Endodermal cell (in vitro differentiated cells): Measurements from ENCODE around the gene BRCA2. TPM values are rescaled to one million over a fixed set of nuclear protein-coding genes. Genes with fewer than 3 reads are reported as not detected.
A peak's percentile ranks its signal among the peaks of the same experiment; 100 is the strongest.

ENCODE experiments used
- DNase-seq: peaks from one replicate; pipeline ENCODE4 v3.0.0-alpha.2; 2017
- H3K27ac ChIP-seq: 2 replicates; pipeline ENCODE4 v1.5.1; 2013; ENCODE audit warnings: mild to moderate bottlenecking, low read depth, low read length, moderate library complexity
- H3K27me3 ChIP-seq: 2 replicates; pipeline ENCODE4 v1.6.1; 2013; ENCODE audit warnings: mild to moderate bottlenecking, low read length, moderate library complexity; ENCODE audit not compliant: insufficient read depth, control insufficient read depth, poor library complexity, severe bottlenecking
- H3K36me3 ChIP-seq: 2 replicates; pipeline ENCODE4 v1.7.0; 2013; ENCODE audit warnings: mild to moderate bottlenecking, low read length, moderate library complexity; ENCODE audit not compliant: control insufficient read depth, insufficient read depth
- H3K4me1 ChIP-seq: one replicate; pipeline ENCODE4 v1.7.0; 2013; ENCODE audit warnings: low read length; ENCODE audit not compliant: control insufficient read depth, insufficient read depth
- H3K4me3 ChIP-seq: 2 replicates; pipeline ENCODE4 v1.5.1; 2013; ENCODE audit warnings: mild to moderate bottlenecking, low read length, moderate library complexity
- H3K9ac ChIP-seq: 2 replicates; pipeline ENCODE4 v1.6.1; 2013; ENCODE audit warnings: mild to moderate bottlenecking, low read length, moderate library complexity; ENCODE audit not compliant: poor library complexity, severe bottlenecking; ENCODE audit errors: extremely low read depth
- H3K9me3 ChIP-seq: 2 replicates; pipeline ENCODE4 v1.6.1; 2013; ENCODE audit warnings: mild to moderate bottlenecking, low read length, moderate library complexity; ENCODE audit not compliant: control insufficient read depth
- H3K27ac Mint-ChIP-seq: 2 replicates; pipeline ENCODE4 v1.8.0; 2020; ENCODE audit warnings: mixed read lengths
- H3K27me3 Mint-ChIP-seq: 2 replicates; pipeline ENCODE4 v1.8.0; 2021; ENCODE audit warnings: mild to moderate bottlenecking, mixed read lengths; ENCODE audit not compliant: insufficient read depth
- H3K36me3 Mint-ChIP-seq: 2 replicates; pipeline ENCODE4 v1.8.0; 2020; ENCODE audit warnings: low read depth, mixed read lengths
- H3K4me1 Mint-ChIP-seq: 2 replicates; pipeline ENCODE4 v1.8.0; 2020; ENCODE audit warnings: mixed read lengths
- H3K4me3 Mint-ChIP-seq: 2 replicates; pipeline ENCODE4 v1.8.0; 2020; ENCODE audit warnings: mild to moderate bottlenecking, moderate library complexity, mixed read lengths
- H3K9me3 Mint-ChIP-seq: 2 replicates; pipeline ENCODE4 v1.8.0; 2020; ENCODE audit warnings: mild to moderate bottlenecking, mixed read lengths
- WGBS, 2 experiments: methylation state at CpG; one replicate each; pipeline versions ENCODE4 v1.1.5 to v1.1.7; 2013; ENCODE audit warnings: missing lambda C conversion rate in 2 of 2, mixed read lengths in 1 of 2; ENCODE audit not compliant: insufficient coverage in 1 of 2, insufficient read length in 1 of 2; 5-methylcytosine and 5-hydroxymethylcytosine counted together
- long read RNA-seq, 4 experiments: library from polyadenylated mRNA in 2 of 4; library from RNA in 1 of 4; library from capped mRNA in 1 of 4; stranded (forward) in 3 of 4; unstranded in 1 of 4; transcript quantifications; one replicate each; pipeline ENCODE4 v2.0.0, GENCODE V29; 2020 to 2021; ENCODE audit warnings: inconsistent platforms in 1 of 4
- polyA plus RNA-seq, 2 experiments: library from polyadenylated mRNA; stranded (reverse); fragments of 50-300 nt; gene quantifications; one replicate each; pipeline ENCODE4 v1.2.3, GENCODE V29; 2013
- total RNA-seq, 2 donors: library from RNA; stranded (reverse); fragmentation: NEBNext Ultra II Directional in 1 of 2; extraction: Animal tissue kit (Norgen Biotek cat#: 25700) in 1 of 2; gene quantifications; 2 replicates in 1 of 2; 3 replicates in 1 of 2; pipeline ENCODE4 v1.2.1, GENCODE V29; 2021
- TF ChIP-seq, protein P1 (sequence below): fragments of 200-600 bp; sonication (generic); conservative IDR thresholded peaks from 2 replicates; pipeline ENCODE4 v1.5.0; 2021; ENCODE audit warnings: antibody characterized with exemption, mild to moderate bottlenecking

BRCA2 gene, protein sequence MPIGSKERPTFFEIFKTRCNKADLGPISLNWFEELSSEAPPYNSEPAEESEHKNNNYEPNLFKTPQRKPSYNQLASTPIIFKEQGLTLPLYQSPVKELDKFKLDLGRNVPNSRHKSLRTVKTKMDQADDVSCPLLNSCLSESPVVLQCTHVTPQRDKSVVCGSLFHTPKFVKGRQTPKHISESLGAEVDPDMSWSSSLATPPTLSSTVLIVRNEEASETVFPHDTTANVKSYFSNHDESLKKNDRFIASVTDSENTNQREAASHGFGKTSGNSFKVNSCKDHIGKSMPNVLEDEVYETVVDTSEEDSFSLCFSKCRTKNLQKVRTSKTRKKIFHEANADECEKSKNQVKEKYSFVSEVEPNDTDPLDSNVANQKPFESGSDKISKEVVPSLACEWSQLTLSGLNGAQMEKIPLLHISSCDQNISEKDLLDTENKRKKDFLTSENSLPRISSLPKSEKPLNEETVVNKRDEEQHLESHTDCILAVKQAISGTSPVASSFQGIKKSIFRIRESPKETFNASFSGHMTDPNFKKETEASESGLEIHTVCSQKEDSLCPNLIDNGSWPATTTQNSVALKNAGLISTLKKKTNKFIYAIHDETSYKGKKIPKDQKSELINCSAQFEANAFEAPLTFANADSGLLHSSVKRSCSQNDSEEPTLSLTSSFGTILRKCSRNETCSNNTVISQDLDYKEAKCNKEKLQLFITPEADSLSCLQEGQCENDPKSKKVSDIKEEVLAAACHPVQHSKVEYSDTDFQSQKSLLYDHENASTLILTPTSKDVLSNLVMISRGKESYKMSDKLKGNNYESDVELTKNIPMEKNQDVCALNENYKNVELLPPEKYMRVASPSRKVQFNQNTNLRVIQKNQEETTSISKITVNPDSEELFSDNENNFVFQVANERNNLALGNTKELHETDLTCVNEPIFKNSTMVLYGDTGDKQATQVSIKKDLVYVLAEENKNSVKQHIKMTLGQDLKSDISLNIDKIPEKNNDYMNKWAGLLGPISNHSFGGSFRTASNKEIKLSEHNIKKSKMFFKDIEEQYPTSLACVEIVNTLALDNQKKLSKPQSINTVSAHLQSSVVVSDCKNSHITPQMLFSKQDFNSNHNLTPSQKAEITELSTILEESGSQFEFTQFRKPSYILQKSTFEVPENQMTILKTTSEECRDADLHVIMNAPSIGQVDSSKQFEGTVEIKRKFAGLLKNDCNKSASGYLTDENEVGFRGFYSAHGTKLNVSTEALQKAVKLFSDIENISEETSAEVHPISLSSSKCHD (N-terminal part only)
- total RNA-seq: 10 to 100 TPM; 25.7 to 27.8 TPM
- 8.6 TPM for polyA plus RNA-seq (2013, experiment 1 of 2)
- polyA plus RNA-seq (2013, experiment 2 of 2): 9.1 TPM
- long read RNA-seq, experiment 1, partial matches to known transcripts: 2 of 4 reads
- long read RNA-seq, experiment 1, other reads (novel, unspliced or antisense): 2 of 4 reads
- long read RNA-seq, experiment 2, full-length matches to known transcripts: 1 of 14 reads
- long read RNA-seq, experiment 2, partial matches to known transcripts: 10 of 14 reads
- long read RNA-seq, experiment 2, other reads (novel, unspliced or antisense): 3 of 14 reads
- long read RNA-seq, experiment 3, partial matches to known transcripts: 86 of 96 reads
- long read RNA-seq, experiment 3, other reads (novel, unspliced or antisense): 10 of 96 reads
- long read RNA-seq, experiment 4, partial matches to known transcripts: 15 of 16 reads
- long read RNA-seq, experiment 4, other reads (novel, unspliced or antisense): 1 of 16 reads

DNA sequence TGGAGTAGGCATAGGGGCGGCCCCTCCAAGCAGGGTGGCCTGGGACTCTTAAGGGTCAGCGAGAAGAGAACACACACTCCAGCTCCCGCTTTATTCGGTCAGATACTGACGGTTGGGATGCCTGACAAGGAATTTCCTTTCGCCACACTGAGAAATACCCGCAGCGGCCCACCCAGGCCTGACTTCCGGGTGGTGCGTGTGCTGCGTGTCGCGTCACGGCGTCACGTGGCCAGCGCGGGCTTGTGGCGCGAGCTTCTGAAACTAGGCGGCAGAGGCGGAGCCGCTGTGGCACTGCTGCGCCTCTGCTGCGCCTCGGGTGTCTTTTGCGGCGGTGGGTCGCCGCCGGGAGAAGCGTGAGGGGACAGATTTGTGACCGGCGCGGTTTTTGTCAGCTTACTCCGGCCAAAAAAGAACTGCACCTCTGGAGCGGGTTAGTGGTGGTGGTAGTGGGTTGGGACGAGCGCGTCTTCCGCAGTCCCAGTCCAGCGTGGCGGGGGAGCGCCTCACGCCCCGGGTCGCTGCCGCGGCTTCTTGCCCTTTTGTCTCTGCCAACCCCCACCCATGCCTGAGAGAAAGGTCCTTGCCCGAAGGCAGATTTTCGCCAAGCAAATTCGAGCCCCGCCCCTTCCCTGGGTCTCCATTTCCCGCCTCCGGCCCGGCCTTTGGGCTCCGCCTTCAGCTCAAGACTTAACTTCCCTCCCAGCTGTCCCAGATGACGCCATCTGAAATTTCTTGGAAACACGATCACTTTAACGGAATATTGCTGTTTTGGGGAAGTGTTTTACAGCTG, at the start of gene BRCA2, which contains the start of gene ZAR1L:
TSS of gene BRCA2 (plus strand) at position 271 of the 790 bp plus-strand sequence. CDS start 953 bp downstream, outside the sequence.
TSS of gene ZAR1L (minus strand) at position 126 of the 790 bp plus-strand sequence. CDS start 3,438 bp downstream, outside the sequence.
- 1 to 5% methylated on average over 26 to 60 of the region's 60 CpGs for WGBS, 2 experiments
- H3K9ac ChIP-seq: peak within 1 kb of the TSS; percentile 80
- no peaks in the 10 kb centered on the region for H3K4me1 ChIP-seq
- H3K27me3 ChIP-seq: no peaks in the 10 kb centered on the region
- TF ChIP-seq, protein P1, sequence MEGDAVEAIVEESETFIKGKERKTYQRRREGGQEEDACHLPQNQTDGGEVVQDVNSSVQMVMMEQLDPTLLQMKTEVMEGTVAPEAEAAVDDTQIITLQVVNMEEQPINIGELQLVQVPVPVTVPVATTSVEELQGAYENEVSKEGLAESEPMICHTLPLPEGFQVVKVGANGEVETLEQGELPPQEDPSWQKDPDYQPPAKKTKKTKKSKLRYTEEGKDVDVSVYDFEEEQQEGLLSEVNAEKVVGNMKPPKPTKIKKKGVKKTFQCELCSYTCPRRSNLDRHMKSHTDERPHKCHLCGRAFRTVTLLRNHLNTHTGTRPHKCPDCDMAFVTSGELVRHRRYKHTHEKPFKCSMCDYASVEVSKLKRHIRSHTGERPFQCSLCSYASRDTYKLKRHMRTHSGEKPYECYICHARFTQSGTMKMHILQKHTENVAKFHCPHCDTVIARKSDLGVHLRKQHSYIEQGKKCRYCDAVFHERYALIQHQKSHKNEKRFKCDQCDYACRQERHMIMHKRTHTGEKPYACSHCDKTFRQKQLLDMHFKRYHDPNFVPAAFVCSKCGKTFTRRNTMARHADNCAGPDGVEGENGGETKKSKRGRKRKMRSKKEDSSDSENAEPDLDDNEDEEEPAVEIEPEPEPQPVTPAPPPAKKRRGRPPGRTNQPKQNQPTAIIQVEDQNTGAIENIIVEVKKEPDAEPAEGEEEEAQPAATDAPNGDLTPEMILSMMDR: no peak
- no peaks in the 10 kb centered on the region for H3K9me3 Mint-ChIP-seq
- peak within 1 kb of the TSS; percentile 93 for H3K4me3 Mint-ChIP-seq
- no peaks in the 10 kb centered on the region for H3K4me1 Mint-ChIP-seq
- H3K27me3 Mint-ChIP-seq: no peaks in the 10 kb centered on the region
- peak; percentile 94 for DNase-seq
- H3K4me3 ChIP-seq: peak within 1 kb of the TSS; percentile 85
- H3K27ac Mint-ChIP-seq: peak within 1 kb of the TSS; percentile 99
- no peaks in the 10 kb centered on the region for H3K9me3 ChIP-seq
- peaks cover 6% of the 10 kb centered on the region for H3K36me3 Mint-ChIP-seq
- peak within 1 kb of the TSS; percentile 94 for H3K27ac ChIP-seq
- peaks cover 13% of the 10 kb centered on the region for H3K36me3 ChIP-seq

DNA sequence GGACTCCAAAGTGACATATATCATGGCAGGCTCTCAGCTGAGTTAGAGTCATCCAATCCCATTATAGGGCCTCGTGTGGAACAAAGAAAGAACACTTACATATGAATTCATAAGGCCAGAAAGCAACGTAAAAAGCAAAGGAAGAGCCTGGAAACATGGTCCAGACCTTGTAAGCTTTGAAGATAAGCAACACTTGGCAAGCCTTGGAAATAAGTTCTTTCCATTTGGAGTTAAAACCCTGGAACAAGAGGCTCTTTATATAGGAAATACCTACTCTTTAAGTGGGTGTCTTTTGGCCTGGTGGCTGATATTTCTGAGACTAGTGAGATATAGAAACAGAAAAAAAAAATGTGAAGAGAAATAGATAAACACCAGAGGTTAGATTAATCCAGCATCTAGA, 49.6 kb upstream of the BRCA2 start:
- 93 to 94% methylated on average over 2 of the region's 2 CpGs for WGBS, 2 experiments
- Histone ChIP-seq H3K27me3 (no peaks in the 10 kb centered on the region), H3K4me1 (no peaks in the 10 kb centered on the region), H3K9ac (no peak overlapping the region), H3K27ac (no peak overlapping the region), H3K4me3 (no peak overlapping the region), H3K9me3 (no peaks in the 10 kb centered on the region), H3K36me3 (no peaks in the 10 kb centered on the region)
- peaks cover 3% of the 10 kb centered on the region for H3K4me1 Mint-ChIP-seq
- no peak overlapping the region for H3K27ac Mint-ChIP-seq
- H3K4me3 Mint-ChIP-seq: no peak overlapping the region
- H3K27me3 Mint-ChIP-seq: no peaks in the 10 kb centered on the region
- DNase-seq: no peak
- TF ChIP-seq, protein P1: no peak
- H3K36me3 Mint-ChIP-seq: peaks cover 9% of the 10 kb centered on the region
- H3K9me3 Mint-ChIP-seq: no peaks in the 10 kb centered on the region
